ENCODE results near the gene RPS6KA4.

DNA sequence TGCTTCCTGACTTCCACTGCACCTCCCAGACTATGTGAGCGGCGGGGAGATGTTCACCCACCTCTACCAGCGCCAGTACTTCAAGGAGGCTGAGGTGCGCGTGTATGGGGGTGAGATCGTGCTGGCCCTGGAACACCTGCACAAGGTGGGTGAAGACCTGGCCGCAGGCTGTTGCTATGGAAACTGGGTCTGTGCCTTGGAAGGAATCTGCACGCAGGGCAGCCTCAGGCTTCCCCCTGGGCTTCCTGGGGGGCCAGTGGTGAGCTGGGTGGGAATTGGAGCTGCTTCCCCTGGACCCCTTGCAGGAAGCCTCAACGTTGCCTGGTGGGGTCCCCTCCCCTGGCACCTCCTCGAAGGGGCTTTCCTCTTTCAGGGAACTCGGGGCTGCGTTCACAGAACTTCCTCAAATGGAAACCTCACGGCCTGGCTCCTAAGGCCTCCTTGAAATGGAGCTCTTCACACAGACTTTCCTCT, 1.5 kb downstream of the RPS6KA4 start:
- TF ChIP-seq, protein P1, sequence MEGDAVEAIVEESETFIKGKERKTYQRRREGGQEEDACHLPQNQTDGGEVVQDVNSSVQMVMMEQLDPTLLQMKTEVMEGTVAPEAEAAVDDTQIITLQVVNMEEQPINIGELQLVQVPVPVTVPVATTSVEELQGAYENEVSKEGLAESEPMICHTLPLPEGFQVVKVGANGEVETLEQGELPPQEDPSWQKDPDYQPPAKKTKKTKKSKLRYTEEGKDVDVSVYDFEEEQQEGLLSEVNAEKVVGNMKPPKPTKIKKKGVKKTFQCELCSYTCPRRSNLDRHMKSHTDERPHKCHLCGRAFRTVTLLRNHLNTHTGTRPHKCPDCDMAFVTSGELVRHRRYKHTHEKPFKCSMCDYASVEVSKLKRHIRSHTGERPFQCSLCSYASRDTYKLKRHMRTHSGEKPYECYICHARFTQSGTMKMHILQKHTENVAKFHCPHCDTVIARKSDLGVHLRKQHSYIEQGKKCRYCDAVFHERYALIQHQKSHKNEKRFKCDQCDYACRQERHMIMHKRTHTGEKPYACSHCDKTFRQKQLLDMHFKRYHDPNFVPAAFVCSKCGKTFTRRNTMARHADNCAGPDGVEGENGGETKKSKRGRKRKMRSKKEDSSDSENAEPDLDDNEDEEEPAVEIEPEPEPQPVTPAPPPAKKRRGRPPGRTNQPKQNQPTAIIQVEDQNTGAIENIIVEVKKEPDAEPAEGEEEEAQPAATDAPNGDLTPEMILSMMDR (IDR thresholded peaks at IDR 0.05), result no peak
- TF ChIP-seq POLR2A (IDR thresholded peaks at IDR 0.05) (no peak), POLR2AphosphoS5 (IDR thresholded peaks at IDR 0.05) (no peak)
